ENCODE results near the gene MTA3. TPM values are rescaled to one million over a fixed set of nuclear protein-coding genes. Genes with fewer than 3 reads are reported as not detected.

MTA3 gene
- total RNA-seq, 1 experiment from 2014 or later = 23.8 TPM

GRCh38 chr2:42762823-42763804, 194.7 kb downstream of the MTA3 start:
- DNase-seq (ENCODE audit: low spot score) = no peak

GRCh38 chr2:42764096-42764495, 195.7 kb downstream of the MTA3 start, which contains the start of gene OXER1:
TSS of gene OXER1 (minus strand) at chr2:42764135. CDS start at chr2:42764062, 73 bp downstream.
- no peak for DNase-seq (ENCODE audit: low spot score)

GRCh38 chr2:42764901-42765300, 196.5 kb downstream of the MTA3 start:
- no peak for DNase-seq (ENCODE audit: low spot score)

GRCh38 chr2:42765686-42766085, 197.3 kb downstream of the MTA3 start:
- DNase-seq (ENCODE audit: low spot score) = no peak

- no peak for DNase-seq (ENCODE audit: low spot score)
Observed at GRCh38 chr2:42767080-42767898, 198.9 kb downstream of the MTA3 start.

- no peak for DNase-seq (ENCODE audit: low spot score)
Observed at GRCh38 chr2:42767899-42768705, 199.7 kb downstream of the MTA3 start.

- DNase-seq (ENCODE audit: low spot score) = no peak
Observed at GRCh38 chr2:42768706-42769256, 200.3 kb downstream of the MTA3 start.

GRCh38 chr2:42769583-42770287, 201.3 kb downstream of the MTA3 start:
- no peak for DNase-seq (ENCODE audit: low spot score)

- DNase-seq (ENCODE audit: low spot score) = peak; percentile 51
Observed at GRCh38 chr2:42770288-42771131, 202.1 kb downstream of the MTA3 start.

- DNase-seq (ENCODE audit: low spot score) = no peak
Observed at GRCh38 chr2:42771546-42772153, 203.2 kb downstream of the MTA3 start.

GRCh38 chr2:42775186-42775585, 206.8 kb downstream of the MTA3 start:
- DNase-seq (ENCODE audit: low spot score) = no peak

- no peak for DNase-seq (ENCODE audit: low spot score)
Observed at GRCh38 chr2:42775810-42776209, 207.4 kb downstream of the MTA3 start.

- no peak for DNase-seq (ENCODE audit: low spot score)
Observed at GRCh38 chr2:42777883-42778805, 209.7 kb downstream of the MTA3 start.

GRCh38 chr2:42781181-42781580, 212.7 kb downstream of the MTA3 start:
- DNase-seq (ENCODE audit: low spot score) = no peak

- no peak for DNase-seq (ENCODE audit: low spot score)
Observed at GRCh38 chr2:42783511-42783910, 215.1 kb downstream of the MTA3 start.

- no peak for DNase-seq (ENCODE audit: low spot score)
Observed at GRCh38 chr2:42784204-42784880, 215.9 kb downstream of the MTA3 start.

- no peak for DNase-seq (ENCODE audit: low spot score)
Observed at GRCh38 chr2:42786561-42787345, 218.3 kb downstream of the MTA3 start.

All from H4 (cell line).